Effector CD8-positive, alpha-beta T cell (primary cell): ENCODE data around the gene FOXN3.

Source experiments
- DNase-seq: peaks from one replicate; lab custom pipeline; 2025; lab: John Stamatoyannopoulos, UW

FOXN3 gene

GRCh38 chr14:89382901-89383845 lies 33.9 kb downstream of the FOXN3 start:
- no peak for DNase-seq

GRCh38 chr14:89382487-89382886 lies 34.5 kb downstream of the FOXN3 start:
- no peak for DNase-seq

GRCh38 chr14:89379891-89380820 lies 36.9 kb downstream of the FOXN3 start:
- no peak for DNase-seq

- no peak for DNase-seq
These were observed 38.0 kb downstream of the FOXN3 start for GRCh38 chr14:89379006-89379405.

GRCh38 chr14:89378119-89378518 lies 38.9 kb downstream of the FOXN3 start:
- DNase-seq: no peak

- DNase-seq: no peak
These were observed 39.5 kb downstream of the FOXN3 start for GRCh38 chr14:89377544-89377943.

- DNase-seq: no peak
These were observed 42.1 kb downstream of the FOXN3 start for GRCh38 chr14:89374908-89375307.

- no peak for DNase-seq
These were observed 43.8 kb downstream of the FOXN3 start for GRCh38 chr14:89373185-89373584.

GRCh38 chr14:89372512-89372883 lies 44.5 kb downstream of the FOXN3 start:
- no peak for DNase-seq

GRCh38 chr14:89371585-89372511 lies 45.2 kb downstream of the FOXN3 start:
- no peak for DNase-seq

- DNase-seq: no peak
These were observed 46.3 kb downstream of the FOXN3 start for GRCh38 chr14:89370781-89371180.

- DNase-seq: no peak
These were observed 46.7 kb downstream of the FOXN3 start for GRCh38 chr14:89370381-89370780.

- DNase-seq: no peak
These were observed 47.4 kb downstream of the FOXN3 start for GRCh38 chr14:89369656-89370055.

- DNase-seq: no peak
These were observed 48.2 kb downstream of the FOXN3 start for GRCh38 chr14:89368490-89369477.

GRCh38 chr14:89367779-89368120 lies 49.3 kb downstream of the FOXN3 start:
- no peak for DNase-seq

GRCh38 chr14:89366864-89367778 lies 49.9 kb downstream of the FOXN3 start:
- DNase-seq: no peak

- DNase-seq: peak; percentile 40
These were observed 51.8 kb downstream of the FOXN3 start for GRCh38 chr14:89365061-89365801.

GRCh38 chr14:89364316-89364715 lies 52.7 kb downstream of the FOXN3 start:
- no peak for DNase-seq

- no peak for DNase-seq
These were observed 56.8 kb downstream of the FOXN3 start for GRCh38 chr14:89360277-89360676.
